ENCODE data around the gene GAS2L2.

Gene GAS2L2

GRCh38 chr17:35701491-35701890 is 51.5 kb downstream of the GAS2L2 start:
- DNase-seq, result no peak

GRCh38 chr17:35700150-35700549 is 52.9 kb downstream of the GAS2L2 start:
- no peak for DNase-seq

- DNase-seq, result no peak
Observed at GRCh38 chr17:35698800-35699199, 54.2 kb downstream of the GAS2L2 start.

- no peak for DNase-seq
Observed at GRCh38 chr17:35695613-35696012, 57.4 kb downstream of the GAS2L2 start.

- DNase-seq, result no peak
Observed at GRCh38 chr17:35694906-35695305, 58.1 kb downstream of the GAS2L2 start.
